Measurements from ENCODE around the gene CCNJL. TPM values are rescaled to one million over a fixed set of nuclear protein-coding genes. Genes with fewer than 3 reads are reported as not detected.

The CCNJL gene
- total and polyA plus RNA-seq, 2 donors (not counting 1 experiment from before 2014, with no cell fraction given): 0.03 to 0.67 TPM

- intact Hi-C loops (cut with micrococcal nuclease): no loop called here
- Histone ChIP-seq H3K4me1 (ENCODE audit: control insufficient read depth in 2 of 2, insufficient read depth in 2 of 2, low read length in 2 of 2) (no peaks in the 10 kb centered on the region), H3K4me2 (replicated peaks; ENCODE audit: low read depth, low read length, poor library complexity, severe bottlenecking) (no peak overlapping the region), H4K20me1 (ENCODE audit: control insufficient read depth, insufficient read depth, low read length, poor library complexity, severe bottlenecking) (no peaks in the 10 kb centered on the region), H2AFZ (ENCODE audit: insufficient read depth, low read depth, low read length, poor library complexity, severe bottlenecking) (no peak overlapping the region), H3K27ac (ENCODE audit: low read length in 2 of 2) (no peak overlapping the region), H3K9ac (ENCODE audit: low read length) (no peak overlapping the region), H3K27me3 (replicated peaks in 1 of 4; ENCODE audit: control extremely low read depth in 1 of 4, control insufficient read depth in 3 of 4, insufficient read depth in 4 of 4, low read length in 3 of 4) (no peaks in the 10 kb centered on the region), H3K79me2 (ENCODE audit: control insufficient read depth, insufficient read depth, low read length) (no peaks in the 10 kb centered on the region), H3K4me3 (ENCODE audit: control extremely low read depth in 1 of 5, extremely low read depth in 1 of 5, insufficient read depth in 1 of 5, low read depth in 2 of 5, low read length in 4 of 5) (no peak overlapping the region), H3K36me3 (replicated peaks in 1 of 2; ENCODE audit: control extremely low read depth in 1 of 2, control insufficient read depth in 1 of 2, extremely low read depth in 1 of 2, insufficient read depth in 2 of 2, low read length in 1 of 2) (no peaks in the 10 kb centered on the region), H3K9me3 (ENCODE audit: control extremely low read depth in 1 of 3, control insufficient read depth in 2 of 3, insufficient read depth in 1 of 3, low read length in 2 of 3) (no peaks in the 10 kb centered on the region)
- ChIA-PET CTCF (no interaction called here), POLR2A (no interaction called here)
- TF ChIP-seq CTCF (IDR thresholded peaks at IDR 0.05) (no peak), EZH2 (IDR thresholded peaks at IDR 0.05; ENCODE audit: borderline replicate concordance, insufficient read depth, low read depth, low read length, poor library complexity, severe bottlenecking) (no peak)
- Mint-ChIP-seq H3K9me3 (ENCODE audit: insufficient read depth) (no peaks in the 10 kb centered on the region), H3K4me1 (no peaks in the 10 kb centered on the region), H3K4me3 (no peak overlapping the region), H3K27ac (no peak overlapping the region), H3K27me3 (peaks cover 21% of the 10 kb centered on the region)
- DNase-seq (no peak), ATAC-seq (ENCODE audit: low read depth) (no peak)
- 89% methylated on average over 5 of the region's 8 CpGs for WGBS (ENCODE audit: insufficient coverage)
Observed at GRCh38 chr5:160287378-160288051, 24.8 kb downstream of the CCNJL start.

- H3K9me3 Mint-ChIP-seq (ENCODE audit: insufficient read depth): no peaks in the 10 kb centered on the region
- no peaks in the 10 kb centered on the region for H3K4me1 Mint-ChIP-seq
- Histone ChIP-seq H3K4me1 (ENCODE audit: control insufficient read depth in 2 of 2, insufficient read depth in 2 of 2, low read length in 2 of 2) (no peaks in the 10 kb centered on the region), H2AFZ (ENCODE audit: insufficient read depth, low read depth, low read length, poor library complexity, severe bottlenecking) (no peak overlapping the region), H3K27ac (ENCODE audit: low read length in 2 of 2) (no peak overlapping the region), H3K4me3 (ENCODE audit: control extremely low read depth in 1 of 5, extremely low read depth in 1 of 5, insufficient read depth in 1 of 5, low read depth in 2 of 5, low read length in 4 of 5) (no peak overlapping the region), H3K36me3 (replicated peaks in 1 of 2; ENCODE audit: control extremely low read depth in 1 of 2, control insufficient read depth in 1 of 2, extremely low read depth in 1 of 2, insufficient read depth in 2 of 2, low read length in 1 of 2) (no peaks in the 10 kb centered on the region), H3K27me3 (replicated peaks in 1 of 4; ENCODE audit: control extremely low read depth in 1 of 4, control insufficient read depth in 3 of 4, insufficient read depth in 4 of 4, low read length in 3 of 4) (no peaks in the 10 kb centered on the region), H3K4me2 (replicated peaks; ENCODE audit: low read depth, low read length, poor library complexity, severe bottlenecking) (no peak overlapping the region), H3K9me3 (ENCODE audit: control extremely low read depth in 1 of 3, control insufficient read depth in 2 of 3, insufficient read depth in 1 of 3, low read length in 2 of 3) (no peaks in the 10 kb centered on the region), H3K9ac (ENCODE audit: low read length) (no peak overlapping the region), H4K20me1 (ENCODE audit: control insufficient read depth, insufficient read depth, low read length, poor library complexity, severe bottlenecking) (no peaks in the 10 kb centered on the region), H3K79me2 (ENCODE audit: control insufficient read depth, insufficient read depth, low read length) (no peaks in the 10 kb centered on the region)
- intact Hi-C loops (cut with micrococcal nuclease): no loop called here
- ChIA-PET CTCF (no interaction called here), POLR2A (no interaction called here)
- H3K4me3 Mint-ChIP-seq: no peak overlapping the region
- H3K27me3 Mint-ChIP-seq: peaks cover 24% of the 10 kb centered on the region
- H3K27ac Mint-ChIP-seq: no peak overlapping the region
- WGBS (ENCODE audit: insufficient coverage): 100% methylated on average over 1 of the region's 6 CpGs
- DNase-seq: no peak
- TF ChIP-seq CTCF (IDR thresholded peaks at IDR 0.05): no peak
- no peak for TF ChIP-seq EZH2 (IDR thresholded peaks at IDR 0.05; ENCODE audit: borderline replicate concordance, insufficient read depth, low read depth, low read length, poor library complexity, severe bottlenecking)
- ATAC-seq (ENCODE audit: low read depth): no peak
Observed at GRCh38 chr5:160286947-160287346, 25.4 kb downstream of the CCNJL start.

Data from B cell (primary cell).